ENCODE data around the gene NRCAM. TPM values are rescaled to one million over a fixed set of nuclear protein-coding genes. Genes with fewer than 3 reads are reported as not detected.
A peak's percentile ranks its signal among the peaks of the same experiment; 100 is the strongest.

NRCAM gene
- total RNA-seq, 2 donors from 2014 or later = 17.9 to 28.2 TPM

- no peaks in the 10 kb centered on the region for H3K27me3 ChIP-seq (ENCODE audit: control insufficient read depth, insufficient read depth, low read length, poor library complexity, severe bottlenecking)
- no peak overlapping the region for H3K27ac Mint-ChIP-seq
- H3K9me3 ChIP-seq (ENCODE audit: control insufficient read depth, low read length) = peaks cover 11% of the 10 kb centered on the region
- H3K4me3 Mint-ChIP-seq = no peak overlapping the region
- peak; percentile 22 for TF ChIP-seq CTCF (conservative IDR thresholded peaks at IDR 0.05)
- H3K27ac ChIP-seq (ENCODE audit: low read depth, low read length) = no peak overlapping the region
- peaks cover 3% of the 10 kb centered on the region for H3K36me3 Mint-ChIP-seq (ENCODE audit: low read depth)
- no peak overlapping the region for H3K4me3 ChIP-seq (ENCODE audit: low read length)
- H3K27me3 Mint-ChIP-seq (ENCODE audit: insufficient read depth) = no peaks in the 10 kb centered on the region
- peaks cover 7% of the 10 kb centered on the region for H3K9me3 Mint-ChIP-seq
- peaks cover 7% of the 10 kb centered on the region for H3K4me1 Mint-ChIP-seq
- no peak overlapping the region for H3K9ac ChIP-seq (ENCODE audit: extremely low read depth, low read length, poor library complexity, severe bottlenecking)
- DNase-seq = no peak
- H3K4me1 ChIP-seq (ENCODE audit: control insufficient read depth, insufficient read depth, low read length) = no peaks in the 10 kb centered on the region
- no peaks in the 10 kb centered on the region for H3K36me3 ChIP-seq (ENCODE audit: control insufficient read depth, insufficient read depth, low read length)
Observed at GRCh38 chr7:108376206-108376605, 80.0 kb downstream of the NRCAM start.

GRCh38 chr7:108375668-108376067 lies 80.6 kb downstream of the NRCAM start:
- Mint-ChIP-seq H3K27ac (no peak overlapping the region), H3K4me1 (peaks cover 7% of the 10 kb centered on the region), H3K36me3 (ENCODE audit: low read depth) (peaks cover 3% of the 10 kb centered on the region), H3K27me3 (ENCODE audit: insufficient read depth) (no peaks in the 10 kb centered on the region), H3K4me3 (no peak overlapping the region), H3K9me3 (peaks cover 7% of the 10 kb centered on the region)
- WGBS, 2 experiments (ENCODE audit: insufficient coverage in 1 of 2, insufficient read length in 1 of 2) = 95 to 100% methylated on average over 1 of the region's 1 CpG
- H3K4me1 ChIP-seq (ENCODE audit: control insufficient read depth, insufficient read depth, low read length) = no peaks in the 10 kb centered on the region
- DNase-seq = no peak
- TF ChIP-seq CTCF (conservative IDR thresholded peaks at IDR 0.05) = no peak
- no peaks in the 10 kb centered on the region for H3K36me3 ChIP-seq (ENCODE audit: control insufficient read depth, insufficient read depth, low read length)
- no peaks in the 10 kb centered on the region for H3K27me3 ChIP-seq (ENCODE audit: control insufficient read depth, insufficient read depth, low read length, poor library complexity, severe bottlenecking)
- no peak overlapping the region for H3K27ac ChIP-seq (ENCODE audit: low read depth, low read length)
- no peak overlapping the region for H3K4me3 ChIP-seq (ENCODE audit: low read length)
- peaks cover 11% of the 10 kb centered on the region for H3K9me3 ChIP-seq (ENCODE audit: control insufficient read depth, low read length)
- H3K9ac ChIP-seq (ENCODE audit: extremely low read depth, low read length, poor library complexity, severe bottlenecking) = no peak overlapping the region

DNA sequence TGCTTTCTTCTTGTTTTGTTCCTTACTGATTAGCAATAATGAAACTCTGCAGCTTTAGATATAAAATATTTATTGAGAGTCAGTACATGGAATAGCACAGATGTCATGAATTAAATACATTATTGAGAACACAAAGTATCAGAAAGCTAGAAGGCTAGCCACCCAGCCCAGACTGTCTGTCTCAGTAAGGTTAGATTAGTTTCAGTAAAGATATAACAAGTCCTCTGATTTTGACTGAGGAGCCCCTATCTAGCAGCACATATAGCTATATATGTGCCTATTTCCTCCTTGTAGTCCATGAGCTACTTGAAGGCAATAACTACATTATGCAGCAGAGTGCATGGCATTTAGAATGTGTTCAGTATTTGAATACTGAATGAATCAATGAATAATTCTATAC lies 81.3 kb downstream of the NRCAM start:
- DNase-seq = no peak
- Histone ChIP-seq H3K9me3 (ENCODE audit: control insufficient read depth, low read length) (peaks cover 11% of the 10 kb centered on the region), H3K36me3 (ENCODE audit: control insufficient read depth, insufficient read depth, low read length) (no peaks in the 10 kb centered on the region), H3K9ac (ENCODE audit: extremely low read depth, low read length, poor library complexity, severe bottlenecking) (no peak overlapping the region), H3K4me3 (ENCODE audit: low read length) (no peak overlapping the region), H3K27me3 (ENCODE audit: control insufficient read depth, insufficient read depth, low read length, poor library complexity, severe bottlenecking) (no peaks in the 10 kb centered on the region), H3K4me1 (ENCODE audit: control insufficient read depth, insufficient read depth, low read length) (no peaks in the 10 kb centered on the region), H3K27ac (ENCODE audit: low read depth, low read length) (no peak overlapping the region)
- peaks cover 3% of the 10 kb centered on the region for H3K36me3 Mint-ChIP-seq (ENCODE audit: low read depth)
- H3K4me3 Mint-ChIP-seq = no peak overlapping the region
- H3K27ac Mint-ChIP-seq = no peak overlapping the region
- H3K27me3 Mint-ChIP-seq (ENCODE audit: insufficient read depth) = no peaks in the 10 kb centered on the region
- peaks cover 11% of the 10 kb centered on the region for H3K4me1 Mint-ChIP-seq
- TF ChIP-seq CTCF (conservative IDR thresholded peaks at IDR 0.05) = no peak
- peaks cover 7% of the 10 kb centered on the region for H3K9me3 Mint-ChIP-seq
